ENCODE results near the gene NT5DC1. TPM values are rescaled to one million over a fixed set of nuclear protein-coding genes. Genes with fewer than 3 reads are reported as not detected.

The NT5DC1 gene
- total RNA-seq, 4 donors from 2014 or later: 2.6 to 37.8 (median 6.5) TPM

DNA sequence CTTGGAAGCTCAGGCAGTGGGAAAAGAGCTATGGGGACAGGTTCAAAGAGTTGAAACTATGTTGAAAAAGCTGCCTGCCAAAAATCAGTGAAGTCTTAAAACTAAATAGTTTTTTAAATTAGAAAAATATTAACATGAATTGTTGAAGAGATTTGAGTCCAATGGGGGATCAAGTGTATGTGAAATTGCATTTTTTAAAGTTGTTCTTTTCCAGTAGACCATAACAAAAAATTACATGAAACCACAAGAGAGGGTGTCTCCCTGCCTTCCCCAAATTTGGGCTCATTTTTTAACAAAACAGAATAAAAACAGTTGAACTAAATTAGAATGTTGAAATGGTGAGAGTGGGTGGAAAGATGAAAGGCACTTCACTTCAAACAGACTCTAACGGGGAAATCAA, 56.7 kb downstream of the NT5DC1 start:
- Histone ChIP-seq H3K27me3 (no peaks in the 10 kb centered on the region), H3K27ac (no peak overlapping the region), H3K36me3 (no peaks in the 10 kb centered on the region), H3K4me1 (no peaks in the 10 kb centered on the region), H3K4me3 (no peak overlapping the region), H3K9me3 (no peaks in the 10 kb centered on the region)
- TF ChIP-seq POLR2A (IDR thresholded peaks at IDR 0.05): no peak
- TF ChIP-seq, protein P1, sequence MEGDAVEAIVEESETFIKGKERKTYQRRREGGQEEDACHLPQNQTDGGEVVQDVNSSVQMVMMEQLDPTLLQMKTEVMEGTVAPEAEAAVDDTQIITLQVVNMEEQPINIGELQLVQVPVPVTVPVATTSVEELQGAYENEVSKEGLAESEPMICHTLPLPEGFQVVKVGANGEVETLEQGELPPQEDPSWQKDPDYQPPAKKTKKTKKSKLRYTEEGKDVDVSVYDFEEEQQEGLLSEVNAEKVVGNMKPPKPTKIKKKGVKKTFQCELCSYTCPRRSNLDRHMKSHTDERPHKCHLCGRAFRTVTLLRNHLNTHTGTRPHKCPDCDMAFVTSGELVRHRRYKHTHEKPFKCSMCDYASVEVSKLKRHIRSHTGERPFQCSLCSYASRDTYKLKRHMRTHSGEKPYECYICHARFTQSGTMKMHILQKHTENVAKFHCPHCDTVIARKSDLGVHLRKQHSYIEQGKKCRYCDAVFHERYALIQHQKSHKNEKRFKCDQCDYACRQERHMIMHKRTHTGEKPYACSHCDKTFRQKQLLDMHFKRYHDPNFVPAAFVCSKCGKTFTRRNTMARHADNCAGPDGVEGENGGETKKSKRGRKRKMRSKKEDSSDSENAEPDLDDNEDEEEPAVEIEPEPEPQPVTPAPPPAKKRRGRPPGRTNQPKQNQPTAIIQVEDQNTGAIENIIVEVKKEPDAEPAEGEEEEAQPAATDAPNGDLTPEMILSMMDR (IDR thresholded peaks at IDR 0.05): no peak
- intact Hi-C loops (cut with DNase I; ENCODE audit: low total_unique reads): no loop called here
- no peak for DNase-seq

DNA sequence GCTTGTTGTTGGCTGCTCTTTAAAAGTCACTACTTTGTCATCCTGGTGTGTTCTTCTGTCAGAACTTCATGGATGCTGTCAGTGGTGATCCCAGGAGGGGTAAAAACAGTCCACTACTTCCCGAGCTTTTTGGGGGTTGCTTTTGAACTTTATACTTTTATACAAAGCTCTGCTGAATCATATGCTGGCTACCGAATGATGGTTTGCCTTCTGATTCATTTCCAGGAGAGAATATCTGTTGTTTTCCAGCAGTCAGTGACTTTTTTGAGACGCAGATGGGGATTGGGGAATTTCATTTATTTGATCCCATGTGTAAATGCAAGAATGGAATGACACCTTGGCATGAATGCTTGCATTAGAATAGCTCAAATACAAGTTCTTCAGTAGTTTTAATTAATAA, 58.0 kb downstream of the NT5DC1 start:
- TF ChIP-seq, protein P1 (IDR thresholded peaks at IDR 0.05): no peak
- no peak for TF ChIP-seq POLR2A (IDR thresholded peaks at IDR 0.05)
- H3K4me1 ChIP-seq: no peaks in the 10 kb centered on the region
- intact Hi-C loops (cut with DNase I; ENCODE audit: low total_unique reads): no loop called here
- no peak for DNase-seq
- no peak overlapping the region for H3K27ac ChIP-seq
- no peak overlapping the region for H3K4me3 ChIP-seq
- no peaks in the 10 kb centered on the region for H3K36me3 ChIP-seq
- H3K9me3 ChIP-seq: no peaks in the 10 kb centered on the region
- no peaks in the 10 kb centered on the region for H3K27me3 ChIP-seq

GRCh38 chr6:116159782-116160524, 59.3 kb downstream of the NT5DC1 start:
- intact Hi-C loops (cut with DNase I; ENCODE audit: low total_unique reads): no loop called here
- no peaks in the 10 kb centered on the region for H3K4me1 ChIP-seq
- H3K27me3 ChIP-seq: no peaks in the 10 kb centered on the region
- no peak for TF ChIP-seq POLR2A (IDR thresholded peaks at IDR 0.05)
- TF ChIP-seq, protein P1 (IDR thresholded peaks at IDR 0.05): no peak
- no peak overlapping the region for H3K27ac ChIP-seq
- DNase-seq: no peak
- no peaks in the 10 kb centered on the region for H3K36me3 ChIP-seq
- no peak overlapping the region for H3K4me3 ChIP-seq
- H3K9me3 ChIP-seq: no peaks in the 10 kb centered on the region

DNA sequence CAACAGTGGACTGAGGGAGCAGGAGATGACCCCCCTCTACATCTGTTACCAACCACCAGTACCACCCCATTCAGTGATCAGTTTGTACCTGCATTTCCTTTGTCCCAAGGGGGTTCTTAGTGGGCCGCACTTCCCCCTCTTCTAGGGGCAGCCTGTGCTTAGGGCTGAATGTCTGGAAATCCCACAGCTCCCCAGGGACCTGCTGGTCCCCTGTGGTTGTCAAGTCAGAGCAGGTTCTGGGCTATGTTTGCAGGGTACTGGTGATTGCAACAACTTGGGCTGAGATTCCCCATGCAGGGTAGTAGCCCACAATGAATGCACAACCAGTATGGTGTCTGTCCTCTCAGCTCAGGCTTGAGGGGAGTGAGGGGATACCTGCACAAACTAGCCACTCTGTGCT, 64.9 kb downstream of the NT5DC1 start:
- intact Hi-C loops (cut with DNase I; ENCODE audit: low total_unique reads): no loop called here
- Histone ChIP-seq H3K27ac (no peak overlapping the region), H3K27me3 (no peaks in the 10 kb centered on the region), H3K4me1 (no peaks in the 10 kb centered on the region), H3K36me3 (no peaks in the 10 kb centered on the region), H3K9me3 (no peaks in the 10 kb centered on the region), H3K4me3 (no peak overlapping the region)
- no peak for DNase-seq
- TF ChIP-seq POLR2A (IDR thresholded peaks at IDR 0.05): no peak
- TF ChIP-seq, protein P1 (IDR thresholded peaks at IDR 0.05): no peak

DNA sequence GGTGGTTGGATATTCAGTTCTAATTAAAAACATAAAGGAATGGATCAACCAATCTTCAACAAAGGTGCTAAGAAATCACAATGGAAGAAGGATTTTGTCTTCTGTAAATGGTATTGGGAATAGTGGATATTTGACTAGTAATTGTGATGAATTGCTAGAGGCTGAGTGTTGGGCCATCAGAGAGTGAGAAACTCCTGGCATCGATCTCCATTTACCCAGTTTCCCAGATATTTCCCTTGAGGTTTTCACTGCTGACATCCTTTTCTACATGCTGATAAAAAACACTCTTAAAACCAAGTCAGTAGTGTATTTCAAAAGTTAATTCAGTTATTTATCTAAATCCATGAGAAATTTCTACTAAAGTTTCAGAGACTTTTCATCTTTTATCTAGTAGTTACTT, 65.7 kb downstream of the NT5DC1 start:
- no peaks in the 10 kb centered on the region for H3K27me3 ChIP-seq
- H3K27ac ChIP-seq: no peak overlapping the region
- no peaks in the 10 kb centered on the region for H3K9me3 ChIP-seq
- H3K36me3 ChIP-seq: no peaks in the 10 kb centered on the region
- intact Hi-C loops (cut with DNase I; ENCODE audit: low total_unique reads): no loop called here
- no peak overlapping the region for H3K4me3 ChIP-seq
- no peaks in the 10 kb centered on the region for H3K4me1 ChIP-seq
- TF ChIP-seq, protein P1 (IDR thresholded peaks at IDR 0.05): no peak
- TF ChIP-seq POLR2A (IDR thresholded peaks at IDR 0.05): no peak
- DNase-seq: no peak
